Dermis microvascular lymphatic vessel endothelial cell (primary cell): ENCODE measurements around the gene HS3ST4. TPM values are rescaled to one million over a fixed set of nuclear protein-coding genes. Genes with fewer than 3 reads are reported as not detected.
"Not testable (repeated sequence)": the region's sequence is repeated elsewhere in the genome, so short reads cannot be mapped to it uniquely, and the experiment has no call there.

Experiments
- DNase-seq, 2 donors: peaks; one replicate each; pipeline versions ENCODE4 v3.0.0 to v3.0.0-alpha.2; 2010; ENCODE audit warnings: low read depth in 2 of 2
- total RNA-seq: library from RNA; depleted of rRNA; stranded (reverse); fragments of >200 nt; gene quantifications from 2 replicates; pipeline ENCODE4 v1.2.1, GENCODE V29; 2014

The HS3ST4 gene
- total RNA-seq, 1 donor from 2014 or later: not detected

DNA sequence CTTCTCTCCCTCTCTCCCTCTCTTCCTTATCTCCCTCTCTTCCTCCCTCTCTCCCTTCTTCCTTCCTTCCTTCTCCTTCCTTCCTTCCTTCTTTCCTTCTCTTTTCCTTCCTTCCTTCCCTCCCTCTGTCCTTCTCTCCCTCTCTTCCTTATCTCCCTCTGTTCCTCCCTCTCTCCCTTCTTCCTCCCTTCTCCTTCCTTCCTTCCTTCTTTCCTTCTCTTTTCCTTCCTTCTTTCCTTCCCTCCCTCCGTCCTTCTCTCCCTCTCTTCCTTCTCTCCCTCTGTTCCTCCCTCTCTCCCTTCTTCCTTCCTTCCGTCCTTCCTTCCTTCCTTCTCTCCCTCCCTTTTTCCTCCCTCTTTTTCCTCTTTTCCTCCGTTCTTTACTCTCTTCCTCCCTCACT, 38.6 kb downstream of the HS3ST4 start:
- DNase-seq: no peak

DNA sequence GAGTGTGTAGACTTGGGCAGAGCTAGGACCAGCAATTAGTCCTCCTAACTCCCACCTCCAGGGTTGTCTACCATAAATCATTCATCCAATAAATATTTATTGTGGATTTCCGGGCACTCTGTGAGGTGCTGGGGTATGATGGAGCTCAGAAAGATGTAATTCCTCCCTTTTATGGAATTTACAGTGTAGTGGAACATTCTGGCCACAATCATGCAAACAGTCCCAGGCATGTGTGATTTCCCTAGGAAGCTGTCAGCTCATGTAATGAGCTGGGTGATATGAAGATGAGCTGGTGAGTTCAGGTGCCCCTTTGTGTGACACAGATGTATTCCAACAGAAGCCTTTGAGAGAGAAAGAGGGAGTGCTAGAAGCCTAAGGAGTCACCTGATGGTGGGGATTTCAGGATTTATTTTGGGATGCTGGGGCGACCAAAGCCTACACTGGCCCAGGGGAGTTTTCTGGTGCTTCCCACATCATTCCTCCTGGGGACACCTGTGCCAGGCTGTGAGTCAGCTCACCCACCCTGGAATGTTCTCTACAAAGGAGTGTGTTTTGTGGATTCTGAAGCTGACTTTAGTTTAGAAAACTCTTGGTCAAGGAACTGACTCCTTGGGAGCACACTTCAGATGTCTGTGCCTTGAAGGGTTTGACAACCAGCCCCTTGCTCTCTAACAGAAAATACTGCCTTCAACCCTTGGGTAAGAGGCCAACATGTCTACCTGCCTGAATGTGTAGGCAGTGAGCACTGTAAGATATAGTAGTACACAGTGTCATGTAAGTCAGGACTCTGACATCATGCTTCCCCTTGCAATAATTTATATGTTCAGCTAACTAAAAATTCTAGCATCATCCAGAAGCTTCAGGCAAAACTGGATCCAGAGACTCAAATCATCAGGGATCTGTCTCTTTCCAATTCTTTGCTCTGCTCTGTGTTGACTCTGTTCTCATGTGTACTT, 42.9 kb downstream of the HS3ST4 start:
- DNase-seq: no peak

- no peak for DNase-seq
Observed at GRCh38 chr16:25735645-25736044, 43.9 kb downstream of the HS3ST4 start.

- no peak for DNase-seq
Observed at GRCh38 chr16:25747160-25747758, 55.5 kb downstream of the HS3ST4 start.

- DNase-seq: no peak
Observed at GRCh38 chr16:25748092-25748654, 56.4 kb downstream of the HS3ST4 start.

DNA sequence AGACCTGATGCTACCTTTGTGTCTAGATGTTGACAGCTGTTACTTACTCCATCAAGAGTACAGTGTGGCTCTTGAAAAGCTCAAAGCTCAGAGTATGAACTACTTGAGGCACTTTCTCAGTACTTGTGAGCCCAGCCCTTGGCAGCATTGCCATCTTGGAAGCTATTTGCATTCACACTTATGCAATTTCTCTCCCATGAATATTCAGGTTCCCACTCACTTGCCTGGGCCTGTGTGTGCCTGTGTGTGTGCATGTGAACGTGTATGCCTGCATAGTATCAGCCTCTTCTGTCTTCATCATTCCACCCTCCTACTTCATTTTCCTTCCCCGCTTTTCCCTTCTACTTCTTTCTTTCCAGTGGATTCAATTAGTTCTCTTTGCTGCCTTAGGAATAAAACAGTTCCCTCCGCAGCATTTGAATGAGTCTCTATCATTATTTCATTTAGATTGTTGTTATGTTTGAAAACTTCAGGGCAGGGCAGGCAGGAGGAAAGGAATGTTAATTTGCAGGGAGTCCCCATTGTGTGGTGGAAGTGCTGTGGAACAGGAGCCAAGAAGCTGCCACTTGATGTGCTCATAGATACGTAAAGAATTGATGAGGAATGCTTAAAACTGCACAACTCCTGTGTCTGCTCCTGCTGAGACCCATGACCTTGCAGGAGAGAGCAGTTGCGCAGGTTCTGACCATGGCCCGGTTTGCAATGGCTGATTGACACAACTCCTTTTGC, 58.9 kb downstream of the HS3ST4 start:
- no peak for DNase-seq

DNA sequence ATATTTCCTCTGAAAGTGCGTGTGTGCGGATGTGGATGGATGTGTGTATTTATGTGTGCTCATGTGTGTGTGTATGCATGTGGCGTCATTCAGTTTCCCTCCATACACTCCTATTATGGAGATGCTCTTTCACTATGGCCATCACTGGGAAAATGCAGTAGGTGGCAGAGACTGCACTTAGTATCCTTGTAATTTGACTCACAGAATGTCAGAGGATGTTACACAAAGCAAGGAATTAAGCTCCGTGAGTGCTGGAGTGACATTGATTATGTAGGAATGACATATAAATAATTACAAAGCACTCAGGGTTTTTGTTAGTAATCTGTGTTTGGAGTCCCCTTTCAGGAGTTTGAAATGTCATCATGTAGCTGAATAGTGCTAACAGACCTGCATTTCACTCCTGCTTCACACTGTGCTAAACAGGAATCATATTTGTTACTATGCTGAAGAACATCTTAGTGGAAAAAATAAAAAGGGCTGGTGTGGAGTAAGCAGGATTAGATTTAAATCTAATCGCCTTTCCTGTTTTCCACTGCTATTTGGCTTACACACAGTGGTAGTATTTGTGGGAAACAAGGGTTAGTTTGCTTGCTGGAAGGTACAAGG, 59.6 kb downstream of the HS3ST4 start:
- no peak for DNase-seq

GRCh38 chr16:25764466-25764865, 72.7 kb downstream of the HS3ST4 start:
- no peak for DNase-seq

DNA sequence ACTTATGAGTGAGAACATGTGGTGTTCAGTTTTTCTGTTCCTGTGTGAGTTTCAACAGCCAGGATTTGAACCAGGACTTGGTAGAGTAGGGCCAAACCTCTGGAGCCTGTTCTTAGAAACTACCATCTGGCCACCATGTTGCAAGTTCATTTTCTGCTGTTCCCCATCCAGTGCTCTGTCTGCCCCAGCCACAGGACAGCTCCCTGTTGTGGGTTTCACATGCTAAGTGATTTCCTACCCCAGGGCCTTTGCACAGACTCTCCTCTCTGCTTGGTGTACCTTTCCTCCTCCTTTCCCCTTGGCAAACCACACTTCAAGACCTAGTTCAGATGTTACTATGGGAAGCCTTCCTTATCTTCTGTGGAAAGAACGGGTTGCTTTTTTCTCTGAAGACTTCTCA, 79.5 kb downstream of the HS3ST4 start:
- DNase-seq: no peak

- no peak for DNase-seq
Observed at GRCh38 chr16:25771812-25772568, 80.2 kb downstream of the HS3ST4 start.

GRCh38 chr16:25776214-25776613, 84.5 kb downstream of the HS3ST4 start:
- DNase-seq: not testable (repeated sequence)

DNA sequence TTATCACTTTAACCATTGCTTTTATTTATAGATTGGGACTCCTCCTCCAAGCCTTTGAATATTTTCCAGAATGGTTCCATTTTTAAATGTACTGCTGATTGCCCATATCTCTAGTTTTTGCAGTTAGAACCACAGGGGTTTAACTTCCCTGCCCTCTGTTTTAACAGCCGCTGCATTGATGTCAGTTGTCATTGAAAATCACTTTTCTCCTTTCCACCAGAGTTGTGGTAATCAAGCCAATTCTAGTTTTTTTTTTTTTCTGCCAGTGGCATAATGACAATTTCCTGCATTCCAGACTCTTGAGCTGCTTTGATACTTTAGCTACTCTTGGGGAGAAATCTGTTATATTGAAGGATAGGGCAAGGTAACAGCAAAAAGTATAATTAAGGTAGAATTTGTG, 91.5 kb downstream of the HS3ST4 start:
- no peak for DNase-seq

DNA sequence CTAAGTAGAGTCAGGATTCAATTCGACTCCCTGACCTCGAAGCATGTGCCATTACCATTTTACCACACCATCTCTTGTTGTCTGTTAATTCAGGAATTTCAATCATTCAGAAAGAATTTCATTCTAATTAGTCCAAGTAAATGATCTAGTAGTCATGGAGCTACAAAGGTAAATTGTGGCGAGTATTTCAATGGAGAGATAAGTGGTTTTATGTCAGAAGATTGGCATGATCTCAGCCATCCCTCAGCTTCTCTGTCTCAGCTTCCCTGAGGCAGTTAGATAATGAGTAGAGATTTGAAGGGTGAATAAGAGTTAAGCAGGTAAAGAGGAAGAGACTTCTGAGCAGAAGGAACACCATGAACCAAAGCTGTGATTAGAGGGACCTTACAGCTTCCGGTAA, 93.6 kb downstream of the HS3ST4 start:
- no peak for DNase-seq

- no peak for DNase-seq
Observed at GRCh38 chr16:25786748-25787147, 95.0 kb downstream of the HS3ST4 start.

DNA sequence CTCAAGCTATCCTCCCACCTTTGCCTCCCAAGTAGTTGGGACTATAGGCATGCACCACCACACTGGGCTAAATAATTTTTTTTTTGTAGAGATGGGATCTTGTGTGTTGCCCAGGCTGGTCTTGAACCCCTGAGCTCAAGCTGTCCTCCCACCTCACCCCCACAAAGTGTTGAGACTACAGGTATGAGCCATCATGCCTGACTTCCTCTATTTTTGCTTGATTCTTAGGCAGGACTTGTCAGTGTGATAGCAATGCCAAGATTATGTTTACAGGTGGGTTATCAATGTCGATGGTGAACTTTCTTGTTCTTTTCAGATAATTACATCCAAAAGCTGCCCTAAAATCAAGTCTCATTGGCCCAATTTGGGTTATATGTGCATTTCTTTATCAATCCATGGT, 96.9 kb downstream of the HS3ST4 start:
- DNase-seq: no peak

DNA sequence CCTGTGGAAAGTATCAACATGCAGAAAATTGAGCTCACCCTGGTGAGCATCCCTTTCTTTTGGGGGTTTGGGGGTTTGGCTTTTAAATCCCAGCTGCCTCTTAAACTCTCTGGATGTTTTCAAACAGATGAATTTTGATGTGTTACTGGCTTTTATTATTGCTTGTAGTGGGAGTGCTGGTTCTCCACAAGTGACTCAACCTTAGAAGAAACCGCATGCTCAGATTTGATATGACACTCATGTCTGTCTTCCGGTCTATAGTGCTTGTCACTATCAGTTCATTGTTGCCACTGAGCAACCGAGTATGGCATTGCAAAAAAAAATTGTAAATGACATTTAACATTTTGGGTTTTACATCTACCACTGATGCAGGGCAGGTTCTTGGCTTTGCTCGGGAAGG, 104.5 kb downstream of the HS3ST4 start:
- no peak for DNase-seq

DNA sequence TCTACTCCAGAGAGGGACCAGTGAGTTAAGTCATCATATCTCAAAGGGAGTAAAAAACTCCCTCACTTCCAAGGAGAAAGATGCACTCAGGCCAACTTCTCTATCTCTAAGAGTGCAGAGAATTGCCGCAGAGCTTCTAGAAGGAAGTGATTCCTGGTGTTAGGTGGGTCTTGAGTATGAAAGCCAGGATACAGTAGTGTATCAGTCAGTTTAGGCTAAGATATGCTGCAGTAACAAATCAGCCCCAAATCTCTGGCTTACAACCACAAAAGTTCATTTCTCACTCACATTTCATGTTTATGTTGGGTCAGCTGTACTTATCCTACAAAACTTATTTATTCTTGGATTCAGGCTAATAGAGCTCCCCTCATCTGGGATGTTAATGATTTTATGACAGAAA, 106.3 kb downstream of the HS3ST4 start:
- no peak for DNase-seq

- DNase-seq: no peak
Observed at GRCh38 chr16:25799816-25800215, 108.1 kb downstream of the HS3ST4 start.

DNA sequence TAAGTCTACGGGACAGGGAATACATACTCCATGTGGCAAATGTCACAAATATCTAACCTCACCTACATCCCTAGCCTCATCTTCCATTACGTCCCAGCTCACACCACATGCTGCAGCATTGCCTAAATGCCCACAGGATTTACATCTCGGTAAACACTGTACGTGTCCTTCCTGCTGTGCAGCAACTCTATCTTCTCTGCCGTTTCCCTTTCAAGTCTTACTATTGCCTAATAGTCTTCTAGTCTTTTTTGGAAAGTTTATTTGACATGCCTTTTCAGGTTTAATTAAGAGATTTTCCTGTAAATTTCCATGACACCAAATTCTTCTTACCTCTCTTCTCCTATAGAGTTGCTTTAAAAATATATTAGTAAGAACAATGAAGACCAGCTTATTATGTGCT, 120.5 kb downstream of the HS3ST4 start:
- DNase-seq: no peak

DNA sequence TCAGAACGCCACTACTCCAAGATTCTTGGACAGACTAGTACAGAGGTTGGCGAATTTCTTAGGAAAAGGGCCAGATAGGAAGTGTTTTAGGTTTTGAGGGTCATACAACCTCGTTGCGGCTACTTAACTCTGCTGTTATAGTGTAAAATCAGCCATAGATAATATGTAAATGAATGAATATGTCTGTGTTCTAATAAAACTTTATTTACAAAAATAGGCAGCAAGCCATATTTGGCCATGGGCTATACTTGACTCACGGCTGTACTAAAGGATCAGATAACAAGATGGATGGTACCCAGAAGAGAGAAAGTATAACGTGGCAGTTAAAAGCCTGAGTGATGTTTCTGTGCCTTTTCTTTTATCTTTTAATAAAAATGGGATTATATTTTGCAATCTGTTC, 125.5 kb downstream of the HS3ST4 start:
- DNase-seq: no peak

DNA sequence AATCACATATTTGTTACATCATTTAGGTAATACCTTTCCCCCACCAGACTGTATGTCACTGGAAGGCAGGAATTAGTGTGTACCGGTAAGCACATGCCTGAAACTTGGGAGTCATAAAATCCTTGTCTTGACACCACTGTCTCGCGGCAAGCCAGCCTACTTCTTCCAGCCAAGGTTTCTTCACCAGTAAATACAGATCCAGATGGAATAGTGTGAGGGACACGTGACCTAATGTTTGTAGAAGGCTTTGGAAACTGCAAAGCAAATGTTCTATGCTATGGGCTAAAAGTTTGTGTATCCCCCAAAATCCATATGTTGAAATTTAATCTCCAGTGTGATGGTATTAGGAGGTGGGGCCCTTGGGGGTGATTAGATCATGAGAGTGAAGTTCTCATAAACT, 126.1 kb downstream of the HS3ST4 start:
- no peak for DNase-seq
